ENCODE data around the gene TULP4. TPM values are rescaled to one million over a fixed set of nuclear protein-coding genes. Genes with fewer than 3 reads are reported as not detected.

Gene TULP4
- polyA plus RNA-seq, 1 donor (not counting 4 experiments of a cell fraction or from before 2014, with no cell fraction given), result 13.1 TPM

- dilution Hi-C loops (cut with MboI; ENCODE audit: extremely low pct_ligation_motif_present, low sequenced_read_pairs), result no loop called here
- no peak for TF ChIP-seq EZH2 (IDR thresholded peaks at IDR 0.05; ENCODE audit: low read length)
- no peak for TF ChIP-seq CTCF (optimal IDR thresholded peaks at IDR 0.05 in 1 of 3, IDR thresholded peaks at IDR 0.05 in 1 of 3, conservative IDR thresholded peaks at IDR 0.05 in 1 of 3; ENCODE audit: extremely low read depth in 1 of 3, insufficient read depth in 2 of 3, low read length in 3 of 3)
These were observed 22.2 kb upstream of the TULP4 start for GRCh38 chr6:158290040-158290439.

GRCh38 chr6:158290659-158291058, 21.6 kb upstream of the TULP4 start:
- no peaks in the 10 kb centered on the region for H3K9me3 ChIP-seq (ENCODE audit: control insufficient read depth, low read depth, low read length)
- dilution Hi-C loops (cut with MboI; ENCODE audit: extremely low pct_ligation_motif_present, low sequenced_read_pairs), result no loop called here
- no peaks in the 10 kb centered on the region for H3K9me1 ChIP-seq (ENCODE audit: control insufficient read depth, extremely low read depth, insufficient read depth, low read length)
- FAIRE-seq (no peak), DNase-seq (ENCODE audit: low read depth, low spot score) (no peak)
- TF ChIP-seq EZH2 (IDR thresholded peaks at IDR 0.05; ENCODE audit: low read length) (no peak), CTCF (optimal IDR thresholded peaks at IDR 0.05 in 1 of 3, IDR thresholded peaks at IDR 0.05 in 1 of 3, conservative IDR thresholded peaks at IDR 0.05 in 1 of 3; ENCODE audit: extremely low read depth in 1 of 3, insufficient read depth in 2 of 3, low read length in 3 of 3) (no peak)
- no peaks in the 10 kb centered on the region for H3K27me3 ChIP-seq (ENCODE audit: control insufficient read depth, extremely low read depth, insufficient read depth, low read length)
- no peak overlapping the region for H3K4me3 ChIP-seq (ENCODE audit: control insufficient read depth in 2 of 3, extremely low read depth in 1 of 3, insufficient read depth in 2 of 3, low read depth in 1 of 3, low read length in 3 of 3)
- H4K20me1 ChIP-seq (ENCODE audit: control insufficient read depth, extremely low read depth, insufficient read depth, low read length), result no peaks in the 10 kb centered on the region
- no peak overlapping the region for H2AFZ ChIP-seq (ENCODE audit: control insufficient read depth, low read length)
- peaks cover 0 to 3% of the 10 kb centered on the region in 2 experiments for H3K36me3 ChIP-seq (ENCODE audit: control insufficient read depth in 2 of 2, extremely low read depth in 1 of 2, insufficient read depth in 2 of 2, low read length in 2 of 2)
- H3K4me1 ChIP-seq (ENCODE audit: control insufficient read depth, extremely low read depth, insufficient read depth, low read length), result peaks cover 12% of the 10 kb centered on the region
- no peak overlapping the region for H3K4me2 ChIP-seq (ENCODE audit: control insufficient read depth, extremely low read depth, insufficient read depth, low read depth, low read length)
- peaks cover 12% of the 10 kb centered on the region for H3K79me2 ChIP-seq (ENCODE audit: control insufficient read depth, insufficient read depth, low read length)
- H3K27ac ChIP-seq (ENCODE audit: control insufficient read depth, insufficient read depth, low read length), result no peak overlapping the region
- H3K9ac ChIP-seq (ENCODE audit: control insufficient read depth, extremely low read depth, insufficient read depth, low read length), result no peak overlapping the region

More at GRCh38 chr6:158290040-158290439, 22.2 kb upstream of the TULP4 start:
- Histone ChIP-seq H3K27me3 (ENCODE audit: control insufficient read depth, extremely low read depth, insufficient read depth, low read length) (no peaks in the 10 kb centered on the region), H3K4me3 (ENCODE audit: control insufficient read depth in 2 of 3, extremely low read depth in 1 of 3, insufficient read depth in 2 of 3, low read depth in 1 of 3, low read length in 3 of 3) (no peak overlapping the region), H3K4me2 (ENCODE audit: control insufficient read depth, extremely low read depth, insufficient read depth, low read depth, low read length) (no peak overlapping the region), H3K9me1 (ENCODE audit: control insufficient read depth, extremely low read depth, insufficient read depth, low read length) (no peaks in the 10 kb centered on the region), H3K4me1 (ENCODE audit: control insufficient read depth, extremely low read depth, insufficient read depth, low read length) (peaks cover 12% of the 10 kb centered on the region), H3K9me3 (ENCODE audit: control insufficient read depth, low read depth, low read length) (no peaks in the 10 kb centered on the region), H3K9ac (ENCODE audit: control insufficient read depth, extremely low read depth, insufficient read depth, low read length) (no peak overlapping the region), H3K27ac (ENCODE audit: control insufficient read depth, insufficient read depth, low read length) (no peak overlapping the region), H3K79me2 (ENCODE audit: control insufficient read depth, insufficient read depth, low read length) (peaks cover 12% of the 10 kb centered on the region), H3K36me3 (ENCODE audit: control insufficient read depth in 2 of 2, extremely low read depth in 1 of 2, insufficient read depth in 2 of 2, low read length in 2 of 2) (peaks cover 0 to 3% of the 10 kb centered on the region in 2 experiments), H2AFZ (ENCODE audit: control insufficient read depth, low read length) (no peak overlapping the region), H4K20me1 (ENCODE audit: control insufficient read depth, extremely low read depth, insufficient read depth, low read length) (no peaks in the 10 kb centered on the region)
- DNase-seq (ENCODE audit: low read depth, low spot score) (no peak), FAIRE-seq (no peak)

Data from keratinocyte (primary cell).